ENCODE measurements around the gene PLVAP.
A peak's percentile ranks its signal among the peaks of the same experiment; 100 is the strongest.

Gene PLVAP

DNA sequence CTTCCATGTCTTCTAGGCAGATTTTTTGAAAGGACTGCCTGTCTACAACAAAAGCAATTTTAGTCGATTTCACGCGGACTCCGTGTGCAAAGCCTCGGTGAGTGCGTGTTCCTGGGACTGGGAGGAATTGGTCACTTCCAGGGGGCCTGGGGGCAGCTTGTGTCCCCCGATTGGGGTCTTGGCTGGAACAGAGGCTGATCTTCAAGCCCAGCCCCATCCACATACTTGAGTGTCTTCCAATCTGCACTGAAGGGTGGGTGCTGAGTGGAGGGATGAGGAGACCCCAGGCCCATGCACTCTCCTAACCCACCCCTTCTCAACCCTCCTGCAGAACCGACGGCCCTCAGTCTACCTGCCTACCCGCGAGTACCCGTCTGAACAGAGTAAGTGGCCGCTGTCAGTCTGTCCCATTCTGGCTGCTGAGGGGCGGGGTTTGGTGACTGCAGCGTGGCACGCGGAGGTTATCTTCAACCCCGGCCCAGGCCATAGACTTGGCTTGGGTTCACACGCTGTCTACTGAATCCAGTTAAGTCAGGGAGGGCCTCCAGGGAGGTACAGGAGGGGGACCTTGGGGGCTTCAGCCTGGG is 63.0 kb downstream of the PLVAP start:
- Histone ChIP-seq H3K4me3 (ENCODE audit: extremely low read depth, insufficient read depth, low read length, poor library complexity, severe bottlenecking) (no peak overlapping the region), H3K9me3 (ENCODE audit: control insufficient read depth, low read length) (no peaks in the 10 kb centered on the region), H3K27ac (ENCODE audit: low read depth, low read length, severe bottlenecking) (no peak overlapping the region), H3K36me3 (ENCODE audit: control insufficient read depth, insufficient read depth, low read length) (peaks cover 66% of the 10 kb centered on the region), H3K4me1 (ENCODE audit: control insufficient read depth, insufficient read depth, low read length, poor library complexity, severe bottlenecking) (peaks cover 20% of the 10 kb centered on the region)
- WGBS, 2 experiments (ENCODE audit: insufficient coverage in 2 of 2): 98% methylated on average over 14 to 18 of the region's 19 CpGs

DNA sequence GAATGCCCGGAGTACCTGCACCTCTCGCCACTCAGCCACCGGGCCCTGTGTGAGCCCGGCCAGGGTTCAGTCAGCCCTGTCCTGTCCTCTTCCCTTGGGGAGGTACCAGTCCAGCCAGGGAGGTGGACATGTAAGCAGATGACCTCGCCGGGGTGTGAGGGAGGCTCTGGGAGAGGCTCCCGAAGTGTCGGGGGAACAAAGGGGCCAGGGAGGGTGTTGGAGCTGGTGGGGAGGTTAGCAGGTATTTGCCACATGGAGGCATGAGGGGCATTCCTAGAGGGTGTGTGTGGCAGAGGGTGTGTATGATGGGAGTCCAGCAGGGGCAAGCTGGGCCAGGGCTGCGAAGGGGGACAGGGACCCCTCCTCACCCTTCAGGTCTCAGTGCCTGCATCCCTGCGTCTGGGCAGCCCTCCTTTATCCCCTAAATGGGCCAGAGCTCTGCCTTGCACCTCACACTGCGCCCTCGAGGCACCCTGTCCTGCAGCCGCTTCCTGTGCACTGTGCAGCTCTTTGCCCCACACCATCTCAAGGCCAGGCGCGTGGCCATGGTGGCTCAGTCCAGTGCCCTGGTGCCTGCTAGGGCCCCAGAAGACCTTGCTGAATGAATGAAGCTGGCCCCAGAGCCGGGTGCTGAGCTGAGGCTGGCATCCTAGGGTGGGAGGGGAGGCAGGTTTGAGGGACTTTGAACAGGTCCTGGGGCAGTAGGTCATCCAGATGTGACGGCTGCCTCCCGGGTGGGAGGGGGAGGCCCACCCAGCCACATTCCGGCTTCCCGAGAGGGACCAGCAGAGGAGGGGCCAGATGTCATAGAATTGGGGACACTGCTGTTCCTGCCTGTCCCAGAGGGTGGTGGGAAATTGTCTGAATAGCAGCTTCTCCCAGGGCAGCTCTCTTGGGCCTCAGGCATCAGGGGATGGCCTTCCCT is 64.7 kb downstream of the PLVAP start:
- 93% methylated on average over 17 to 19 of the region's 20 CpGs for WGBS, 2 experiments (ENCODE audit: insufficient coverage in 2 of 2)
- Histone ChIP-seq H3K4me3 (ENCODE audit: extremely low read depth, insufficient read depth, low read length, poor library complexity, severe bottlenecking) (no peak overlapping the region), H3K4me1 (ENCODE audit: control insufficient read depth, insufficient read depth, low read length, poor library complexity, severe bottlenecking) (peaks cover 22% of the 10 kb centered on the region), H3K36me3 (ENCODE audit: control insufficient read depth, insufficient read depth, low read length) (peaks cover 54% of the 10 kb centered on the region), H3K9me3 (ENCODE audit: control insufficient read depth, low read length) (no peaks in the 10 kb centered on the region), H3K27ac (ENCODE audit: low read depth, low read length, severe bottlenecking) (no peak overlapping the region)

DNA sequence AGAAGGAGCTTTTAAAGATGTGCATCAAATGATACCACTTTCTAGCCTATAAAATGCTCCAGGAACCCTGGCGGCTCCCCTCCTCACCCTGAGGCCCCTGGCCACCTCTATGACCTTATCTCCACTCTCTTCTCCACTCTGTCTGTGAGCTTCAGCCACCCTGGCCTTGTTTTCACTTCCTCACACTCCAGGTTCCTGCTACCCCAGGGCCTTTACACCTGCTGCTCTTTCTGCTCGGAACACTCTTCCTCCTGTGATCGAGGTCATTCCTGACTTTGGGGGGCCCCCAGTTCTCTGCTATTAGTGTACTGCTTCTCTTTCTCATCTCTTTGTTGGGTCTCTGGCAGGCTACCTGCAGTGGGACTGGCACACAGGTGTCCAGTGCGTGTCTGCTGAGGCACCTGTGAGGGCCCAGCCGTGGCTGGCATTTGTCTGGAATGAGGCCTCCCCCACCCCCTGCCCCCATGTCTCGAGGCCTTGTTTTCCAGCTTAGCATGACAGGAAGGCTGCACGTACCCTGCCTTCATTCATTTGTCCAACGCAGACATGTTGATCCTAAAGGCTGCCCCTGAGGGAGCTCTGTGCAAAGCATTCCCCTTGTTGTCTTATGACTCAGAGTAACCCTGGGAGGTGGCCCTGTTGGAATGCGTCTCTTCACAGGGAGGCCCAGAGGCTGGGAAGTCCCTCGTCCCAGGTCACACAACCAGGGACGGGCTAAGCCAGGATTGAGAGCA is 65.5 kb downstream of the PLVAP start:
- peaks cover 47% of the 10 kb centered on the region for H3K36me3 ChIP-seq (ENCODE audit: control insufficient read depth, insufficient read depth, low read length)
- no peaks in the 10 kb centered on the region for H3K9me3 ChIP-seq (ENCODE audit: control insufficient read depth, low read length)
- no peak overlapping the region for H3K4me3 ChIP-seq (ENCODE audit: extremely low read depth, insufficient read depth, low read length, poor library complexity, severe bottlenecking)
- peak overlapping the region; percentile 33 for H3K27ac ChIP-seq (ENCODE audit: low read depth, low read length, severe bottlenecking)
- peaks cover 22% of the 10 kb centered on the region for H3K4me1 ChIP-seq (ENCODE audit: control insufficient read depth, insufficient read depth, low read length, poor library complexity, severe bottlenecking)
- 85 to 89% methylated on average over 10 to 11 of the region's 11 CpGs for WGBS, 2 experiments (ENCODE audit: insufficient coverage in 2 of 2)

DNA sequence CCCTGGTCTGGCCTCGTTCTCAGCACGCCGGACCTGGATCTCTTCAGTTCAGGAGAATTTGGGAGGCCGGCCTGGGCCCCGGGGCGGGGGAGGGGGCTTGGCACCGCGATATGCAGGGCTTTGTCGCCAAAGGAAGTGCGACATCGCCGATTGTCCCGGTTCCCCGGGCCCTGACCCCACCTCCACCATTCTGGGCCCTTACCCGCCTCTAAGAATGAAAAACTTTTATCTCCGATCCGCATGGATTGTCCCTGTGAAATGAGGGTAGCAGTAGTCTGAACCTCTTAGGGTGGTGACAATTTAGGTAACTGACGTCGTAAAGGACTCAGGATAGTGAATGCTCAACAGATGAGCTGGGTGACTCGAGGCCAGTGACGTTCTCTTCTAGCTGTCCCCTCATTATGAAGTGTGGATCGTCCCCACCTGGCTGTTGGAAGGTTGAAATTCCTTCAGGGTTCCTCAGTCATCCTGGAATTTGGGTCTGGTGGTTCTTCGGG is 67.1 kb downstream of the PLVAP start:
- Histone ChIP-seq H3K4me1 (ENCODE audit: control insufficient read depth, insufficient read depth, low read length, poor library complexity, severe bottlenecking) (peaks cover 25% of the 10 kb centered on the region), H3K9me3 (ENCODE audit: control insufficient read depth, low read length) (no peaks in the 10 kb centered on the region), H3K27ac (ENCODE audit: low read depth, low read length, severe bottlenecking) (peak overlapping the region; percentile 72), H3K4me3 (ENCODE audit: extremely low read depth, insufficient read depth, low read length, poor library complexity, severe bottlenecking) (peak overlapping the region; percentile 97), H3K36me3 (ENCODE audit: control insufficient read depth, insufficient read depth, low read length) (peaks cover 33% of the 10 kb centered on the region)
- 4 to 5% methylated on average over 11 to 14 of the region's 23 CpGs for WGBS, 2 experiments (ENCODE audit: insufficient coverage in 2 of 2)

DNA sequence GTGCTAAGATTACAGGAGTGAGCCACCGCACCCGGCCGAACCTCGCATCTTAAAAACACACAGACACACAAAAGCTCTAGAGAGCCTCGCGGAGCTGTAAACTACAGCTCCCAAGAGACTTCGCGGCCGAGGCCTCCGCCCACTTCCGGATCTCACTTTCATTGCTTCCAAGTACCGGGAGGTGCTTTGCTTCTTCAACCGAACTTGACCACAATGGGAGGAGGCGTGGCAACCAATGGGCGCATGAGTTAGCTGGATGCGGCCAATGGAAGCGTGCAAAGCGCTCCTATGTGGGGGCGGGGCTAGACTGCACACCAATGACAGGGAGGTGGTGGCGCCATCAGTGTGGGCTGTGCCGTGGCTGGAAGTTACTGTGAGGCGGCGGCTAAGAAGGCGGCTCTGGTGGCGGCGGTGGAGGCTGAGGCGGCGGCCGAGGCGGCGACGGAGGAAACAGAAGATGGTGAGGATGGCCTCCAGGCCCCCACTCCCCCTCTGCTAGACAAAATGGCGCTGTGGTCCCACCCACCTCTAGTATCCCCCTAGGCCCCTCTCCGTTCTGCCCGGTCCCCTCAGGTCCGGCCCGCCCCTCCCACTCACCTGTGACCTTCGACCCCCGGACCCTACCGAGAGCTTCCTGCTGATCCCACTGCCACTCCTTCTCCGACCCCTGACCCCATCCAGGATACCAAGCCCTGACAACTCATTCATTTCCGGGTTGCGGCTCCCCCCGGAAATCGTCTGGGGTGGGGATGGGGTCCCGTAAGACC is 67.8 kb downstream of the PLVAP start, which contains the start of gene DDA1:
TSS of gene DDA1 (plus strand) at position 366 of the 767 bp plus-strand sequence. CDS start at position 458, 92 bp downstream.
- Histone ChIP-seq H3K9me3 (ENCODE audit: control insufficient read depth, low read length) (no peaks in the 10 kb centered on the region), H3K4me1 (ENCODE audit: control insufficient read depth, insufficient read depth, low read length, poor library complexity, severe bottlenecking) (peaks cover 25% of the 10 kb centered on the region), H3K36me3 (ENCODE audit: control insufficient read depth, insufficient read depth, low read length) (peaks cover 27% of the 10 kb centered on the region), H3K27ac (ENCODE audit: low read depth, low read length, severe bottlenecking) (peak within 1 kb of the TSS; percentile 72), H3K4me3 (ENCODE audit: extremely low read depth, insufficient read depth, low read length, poor library complexity, severe bottlenecking) (peak within 1 kb of the TSS; percentile 97)
- 0 to 1% methylated on average over 39 to 42 of the region's 46 CpGs for WGBS, 2 experiments (ENCODE audit: insufficient coverage in 2 of 2)

DNA sequence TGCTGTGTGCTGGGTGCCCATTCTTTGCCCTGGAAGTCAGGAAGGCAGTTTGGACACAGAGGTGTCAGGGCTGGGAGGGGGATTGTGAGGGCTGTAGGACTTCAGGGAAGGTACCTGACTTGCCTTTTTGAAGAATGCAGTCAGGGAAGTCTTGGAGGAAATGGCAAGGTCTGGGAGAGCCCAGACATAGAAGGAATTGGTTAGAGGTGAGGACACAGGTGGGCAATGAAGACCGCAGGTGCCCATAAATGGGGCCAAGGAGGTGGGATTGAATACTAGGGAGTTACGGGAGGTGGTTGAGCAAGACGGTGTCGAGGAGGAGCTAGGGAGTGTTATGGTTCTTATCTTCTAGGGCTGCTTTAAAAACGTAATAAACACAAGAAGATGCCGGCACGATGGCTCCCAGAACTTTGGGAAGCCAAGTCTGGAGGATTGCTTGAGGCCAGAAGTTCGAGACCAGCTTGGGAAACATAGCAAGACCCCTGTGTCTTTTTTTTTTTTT is 69.2 kb downstream of the PLVAP start:
- 95 to 100% methylated on average over 6 to 7 of the region's 8 CpGs for WGBS, 2 experiments (ENCODE audit: insufficient coverage in 2 of 2)
- H3K9me3 ChIP-seq (ENCODE audit: control insufficient read depth, low read length): no peaks in the 10 kb centered on the region
- H3K27ac ChIP-seq (ENCODE audit: low read depth, low read length, severe bottlenecking): no peak overlapping the region
- H3K36me3 ChIP-seq (ENCODE audit: control insufficient read depth, insufficient read depth, low read length): peaks cover 13% of the 10 kb centered on the region
- H3K4me1 ChIP-seq (ENCODE audit: control insufficient read depth, insufficient read depth, low read length, poor library complexity, severe bottlenecking): peaks cover 26% of the 10 kb centered on the region
- no peak overlapping the region for H3K4me3 ChIP-seq (ENCODE audit: extremely low read depth, insufficient read depth, low read length, poor library complexity, severe bottlenecking)

DNA sequence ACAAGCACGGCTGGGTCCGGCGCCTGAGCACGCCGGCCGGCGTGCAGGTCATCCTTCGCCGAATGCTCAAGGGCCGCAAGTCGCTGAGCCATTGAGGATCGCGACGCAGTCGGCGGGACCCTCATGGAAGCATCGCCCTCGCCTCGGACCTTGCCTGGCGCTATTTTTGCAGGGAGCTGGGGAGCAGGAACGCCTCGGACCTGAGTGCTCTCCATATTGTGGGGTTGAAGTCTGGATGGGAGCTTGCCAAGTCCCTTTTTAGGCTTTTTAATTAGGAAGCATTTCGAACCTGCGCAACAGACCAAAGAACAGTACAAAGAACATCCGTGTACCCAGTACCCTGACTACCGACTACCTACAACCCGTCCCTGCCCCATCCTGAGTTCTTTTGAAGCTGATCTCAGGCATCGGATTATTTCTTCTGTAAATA is 70.8 kb downstream of the PLVAP start:
- peaks cover 11% of the 10 kb centered on the region for H3K4me1 ChIP-seq (ENCODE audit: control insufficient read depth, insufficient read depth, low read length, poor library complexity, severe bottlenecking)
- 4 to 5% methylated on average over 23 to 24 of the region's 28 CpGs for WGBS, 2 experiments (ENCODE audit: insufficient coverage in 2 of 2)
- H3K9me3 ChIP-seq (ENCODE audit: control insufficient read depth, low read length): no peaks in the 10 kb centered on the region
- H3K27ac ChIP-seq (ENCODE audit: low read depth, low read length, severe bottlenecking): peak overlapping the region; percentile 72
- H3K36me3 ChIP-seq (ENCODE audit: control insufficient read depth, insufficient read depth, low read length): peaks cover 14% of the 10 kb centered on the region
- H3K4me3 ChIP-seq (ENCODE audit: extremely low read depth, insufficient read depth, low read length, poor library complexity, severe bottlenecking): peak overlapping the region; percentile 76

DNA sequence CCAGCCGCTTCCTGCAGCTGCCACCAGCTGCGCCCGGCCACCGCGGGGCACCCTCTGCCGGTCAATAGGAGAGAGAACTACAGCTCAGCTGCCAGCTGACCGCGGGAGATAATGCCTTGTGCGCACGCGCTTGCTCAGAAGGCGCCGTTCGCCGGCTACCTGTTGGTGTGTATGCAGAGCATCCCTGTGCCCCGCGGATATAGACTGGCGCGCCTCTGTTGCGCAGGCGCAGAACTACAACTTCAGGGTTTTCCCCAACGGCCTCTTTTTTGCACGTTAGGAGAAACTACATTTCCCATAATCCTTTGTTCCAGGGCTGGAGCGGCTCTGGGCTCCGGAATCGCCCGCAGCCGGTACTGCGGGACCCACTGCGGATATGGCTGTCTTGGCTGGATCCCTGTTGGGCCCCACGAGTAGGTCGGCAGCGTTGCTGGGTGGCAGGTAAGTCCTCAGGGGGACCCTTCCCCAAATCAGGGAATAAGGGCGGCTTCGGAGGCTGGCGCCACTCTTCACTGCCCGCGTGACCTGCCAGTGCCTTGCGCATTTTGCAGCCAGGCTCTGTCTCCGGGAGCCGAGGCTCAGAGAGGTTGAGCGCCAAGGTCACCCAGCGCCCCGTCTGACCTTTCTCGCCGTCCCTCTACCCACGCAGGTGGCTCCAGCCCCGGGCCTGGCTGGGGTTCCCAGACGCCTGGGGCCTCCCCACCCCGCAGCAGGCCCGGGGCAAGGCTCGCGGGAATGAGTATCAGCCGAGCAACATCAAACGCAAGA is 71.4 kb downstream of the PLVAP start, which contains the start of gene MRPL34:
TSS of gene MRPL34 (plus strand) at position 356 of the 768 bp plus-strand sequence. CDS start at position 377, 21 bp downstream.
- Histone ChIP-seq H3K36me3 (ENCODE audit: control insufficient read depth, insufficient read depth, low read length) (peaks cover 13% of the 10 kb centered on the region), H3K4me1 (ENCODE audit: control insufficient read depth, insufficient read depth, low read length, poor library complexity, severe bottlenecking) (peaks cover 9% of the 10 kb centered on the region), H3K9me3 (ENCODE audit: control insufficient read depth, low read length) (no peaks in the 10 kb centered on the region), H3K27ac (ENCODE audit: low read depth, low read length, severe bottlenecking) (peak within 1 kb of the TSS; percentile 72), H3K4me3 (ENCODE audit: extremely low read depth, insufficient read depth, low read length, poor library complexity, severe bottlenecking) (peak within 1 kb of the TSS; percentile 76)
- 0% methylated on average over 53 to 55 of the region's 55 CpGs for WGBS, 2 experiments (ENCODE audit: insufficient coverage in 2 of 2)

- Histone ChIP-seq H3K36me3 (ENCODE audit: control insufficient read depth, insufficient read depth, low read length) (peaks cover 8% of the 10 kb centered on the region), H3K27ac (ENCODE audit: low read depth, low read length, severe bottlenecking) (no peak overlapping the region), H3K4me3 (ENCODE audit: extremely low read depth, insufficient read depth, low read length, poor library complexity, severe bottlenecking) (peak overlapping the region; percentile 76), H3K4me1 (ENCODE audit: control insufficient read depth, insufficient read depth, low read length, poor library complexity, severe bottlenecking) (peaks cover 9% of the 10 kb centered on the region), H3K9me3 (ENCODE audit: control insufficient read depth, low read length) (no peaks in the 10 kb centered on the region)
- WGBS, 2 experiments (ENCODE audit: insufficient coverage in 2 of 2): 10 to 17% methylated on average over 7 of the region's 7 CpGs
Observed at GRCh38 chr19:17305216-17305516, 72.0 kb downstream of the PLVAP start.

Measured in mesodermal cell (in vitro differentiated cells).